Ascending aorta (tissue), 2 donors: ENCODE data around the gene SLC12A3. TPM values are rescaled to one million over a fixed set of nuclear protein-coding genes. Genes with fewer than 3 reads are reported as not detected.

Experiments
- DNase-seq, 2 donors: peaks; one replicate each; pipeline ENCODE4 v3.0.0-alpha.2; 2019; ENCODE audit warnings: low spot score in 2 of 2
- H3K27ac ChIP-seq, 2 donors: fragments of 200-600 bp; sonication (generic); one replicate each; pipeline ENCODE4 v1.5.1; 2016 to 2017; ENCODE audit warnings: mild to moderate bottlenecking in 1 of 2
- H3K27me3 ChIP-seq: fragments of 200-600 bp; sonication (generic); one replicate; pipeline ENCODE4 v1.5.1; 2017
- H3K36me3 ChIP-seq, 2 donors: fragments of 200-600 bp; sonication (generic); one replicate each; pipeline ENCODE4 v1.5.1; 2016
- H3K4me1 ChIP-seq, 2 donors: fragments of 200-600 bp; sonication (generic); one replicate each; pipeline ENCODE4 v1.5.1; 2016 to 2017; ENCODE audit warnings: mild to moderate bottlenecking in 1 of 2
- H3K4me3 ChIP-seq, 2 donors: fragments of 200-600 bp; sonication (generic); one replicate each; pipeline ENCODE4 v1.5.1; 2016 to 2017; ENCODE audit warnings: mild to moderate bottlenecking in 1 of 2
- H3K9me3 ChIP-seq, 2 donors: fragments of 200-600 bp; sonication (generic); one replicate each; pipeline ENCODE4 v1.5.1; 2016
- intact Hi-C: fragments of 100-400 bp; cut with DNase I; formaldehyde crosslinking; loops from one replicate; pipeline ENCODE4 v1.15.1; 2023
- total RNA-seq: library from RNA; depleted of rRNA; stranded (reverse); fragments of >200 nt; gene quantifications from one replicate; pipeline ENCODE4 v1.1.0, GENCODE V29; 2016
- TF ChIP-seq, protein P1 (sequence below), 3 experiments: fragments of 200-600 bp in 2 of 3; fragments of 450-650 bp in 1 of 3; sonication (generic) in 2 of 3; IDR thresholded peaks; one replicate each; pipeline ENCODE4 v1.5.1; 2016 to 2019; ENCODE audit warnings: antibody characterized with exemption in 3 of 3, mild to moderate bottlenecking in 1 of 3, moderate library complexity in 1 of 3

SLC12A3 gene
- total RNA-seq, 1 donor from 2014 or later: not detected

GRCh38 chr16:56961386-56961785, 96.4 kb downstream of the SLC12A3 start:
- H3K9me3 ChIP-seq: no peaks in the 10 kb centered on the region

DNA sequence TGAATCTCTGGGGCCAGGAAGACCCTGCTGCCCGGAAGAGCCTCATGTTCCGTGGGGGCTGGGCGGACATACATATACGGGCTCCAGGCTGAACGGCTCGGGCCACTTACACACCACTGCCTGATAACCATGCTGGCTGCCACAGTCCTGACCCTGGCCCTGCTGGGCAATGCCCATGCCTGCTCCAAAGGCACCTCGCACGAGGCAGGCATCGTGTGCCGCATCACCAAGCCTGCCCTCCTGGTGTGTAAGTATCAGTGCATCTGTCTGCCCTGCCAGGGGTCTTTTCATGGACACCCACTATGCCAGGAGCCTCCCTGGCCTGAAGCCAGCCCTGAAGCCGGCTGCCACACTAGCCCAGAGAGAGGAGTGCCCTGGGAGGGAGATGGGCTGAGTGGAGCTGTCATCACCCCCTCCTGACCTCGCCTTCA, 96.9 kb downstream of the SLC12A3 start, which contains the start of gene CETP:
TSS of gene CETP (plus strand) at position 100 of the 431 bp plus-strand sequence. CDS start at position 130, 30 bp downstream.
- TF ChIP-seq, protein P1, sequence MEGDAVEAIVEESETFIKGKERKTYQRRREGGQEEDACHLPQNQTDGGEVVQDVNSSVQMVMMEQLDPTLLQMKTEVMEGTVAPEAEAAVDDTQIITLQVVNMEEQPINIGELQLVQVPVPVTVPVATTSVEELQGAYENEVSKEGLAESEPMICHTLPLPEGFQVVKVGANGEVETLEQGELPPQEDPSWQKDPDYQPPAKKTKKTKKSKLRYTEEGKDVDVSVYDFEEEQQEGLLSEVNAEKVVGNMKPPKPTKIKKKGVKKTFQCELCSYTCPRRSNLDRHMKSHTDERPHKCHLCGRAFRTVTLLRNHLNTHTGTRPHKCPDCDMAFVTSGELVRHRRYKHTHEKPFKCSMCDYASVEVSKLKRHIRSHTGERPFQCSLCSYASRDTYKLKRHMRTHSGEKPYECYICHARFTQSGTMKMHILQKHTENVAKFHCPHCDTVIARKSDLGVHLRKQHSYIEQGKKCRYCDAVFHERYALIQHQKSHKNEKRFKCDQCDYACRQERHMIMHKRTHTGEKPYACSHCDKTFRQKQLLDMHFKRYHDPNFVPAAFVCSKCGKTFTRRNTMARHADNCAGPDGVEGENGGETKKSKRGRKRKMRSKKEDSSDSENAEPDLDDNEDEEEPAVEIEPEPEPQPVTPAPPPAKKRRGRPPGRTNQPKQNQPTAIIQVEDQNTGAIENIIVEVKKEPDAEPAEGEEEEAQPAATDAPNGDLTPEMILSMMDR (IDR thresholded peaks at IDR 0.05): no peak
- Histone ChIP-seq H3K27me3 (no peaks in the 10 kb centered on the region), H3K27ac (no peak within 1 kb of the TSS), H3K36me3 (no peaks in the 10 kb centered on the region), H3K4me1 (peaks cover 0 to 10% of the 10 kb centered on the region in 2 donors), H3K9me3 (no peaks in the 10 kb centered on the region), H3K4me3 (no peak within 1 kb of the TSS)
- intact Hi-C loops: no loop called here
- DNase-seq: no peak

More at GRCh38 chr16:56961386-56961785, 96.4 kb downstream of the SLC12A3 start:
- H3K27ac ChIP-seq: no peak overlapping the region
- no peak overlapping the region for H3K4me3 ChIP-seq
- peaks cover 0 to 10% of the 10 kb centered on the region in 2 donors for H3K4me1 ChIP-seq
- TF ChIP-seq, protein P1 (IDR thresholded peaks at IDR 0.05): no peak
- no peaks in the 10 kb centered on the region for H3K36me3 ChIP-seq
- H3K27me3 ChIP-seq: no peaks in the 10 kb centered on the region
- intact Hi-C loops: no loop called here
- DNase-seq: no peak

- Histone ChIP-seq H3K4me1 (peaks cover 0 to 10% of the 10 kb centered on the region in 2 donors), H3K4me3 (no peak overlapping the region), H3K9me3 (no peaks in the 10 kb centered on the region), H3K27ac (no peak overlapping the region), H3K27me3 (no peaks in the 10 kb centered on the region), H3K36me3 (no peaks in the 10 kb centered on the region)
- peak; percentile 32 to 88 for DNase-seq
- intact Hi-C loops: no loop called here
- TF ChIP-seq, protein P1 (IDR thresholded peaks at IDR 0.05): peak; percentile 70 to 76 (median 72)
Measured at GRCh38 chr16:56964243-56965148, 99.5 kb downstream of the SLC12A3 start.

Other genes starting within 250 kb of the SLC12A3 start
- gene MT1E, start 239.4 kb upstream of the SLC12A3 start, total RNA-seq: 456 TPM
- gene MT1M, start 232.5 kb upstream of the SLC12A3 start, total RNA-seq: 105 TPM
- 183 TPM for gene MT1A, start 226.5 kb upstream of the SLC12A3 start, total RNA-seq
- not detected for gene MT1B, start 213.3 kb upstream of the SLC12A3 start, total RNA-seq
- gene MT1F, start 207.2 kb upstream of the SLC12A3 start, total RNA-seq: 9.8 TPM
- 36.6 TPM for gene MT1G, start 197.1 kb upstream of the SLC12A3 start, total RNA-seq
- not detected for gene MT1H, start 195.4 kb upstream of the SLC12A3 start, total RNA-seq
- 2,291 TPM for gene MT1X, start 182.7 kb upstream of the SLC12A3 start, total RNA-seq
- gene NUP93, start 135.1 kb upstream of the SLC12A3 start, total RNA-seq: 419 TPM
- 108 TPM for gene HERPUD1, start 66.9 kb downstream of the SLC12A3 start, total RNA-seq
- not detected for gene CETP, start 96.7 kb downstream of the SLC12A3 start, total RNA-seq
- 46.7 TPM for gene NLRC5, start 124.3 kb downstream of the SLC12A3 start, total RNA-seq
- gene CPNE2, start 227.4 kb downstream of the SLC12A3 start, total RNA-seq: 36.6 TPM